HG02798 (cell line): ENCODE measurements around the gene RBM5.

Experiments used
- ATAC-seq: cut with Tn5 transposase; IDR thresholded peaks from one replicate; pipeline ENCODE4 v1.9.1; 2021; ENCODE audit warnings: mild to moderate bottlenecking; ENCODE audit not compliant: unreplicated experiment, poor library complexity

Gene RBM5

GRCh38 chr3:50157827-50158529 is 69.3 kb downstream of the RBM5 start:
- ATAC-seq, result no peak

- ATAC-seq, result no peak
Observed at GRCh38 chr3:50158530-50159146, 69.9 kb downstream of the RBM5 start.

GRCh38 chr3:50160561-50160983 is 71.9 kb downstream of the RBM5 start:
- no peak for ATAC-seq

DNA sequence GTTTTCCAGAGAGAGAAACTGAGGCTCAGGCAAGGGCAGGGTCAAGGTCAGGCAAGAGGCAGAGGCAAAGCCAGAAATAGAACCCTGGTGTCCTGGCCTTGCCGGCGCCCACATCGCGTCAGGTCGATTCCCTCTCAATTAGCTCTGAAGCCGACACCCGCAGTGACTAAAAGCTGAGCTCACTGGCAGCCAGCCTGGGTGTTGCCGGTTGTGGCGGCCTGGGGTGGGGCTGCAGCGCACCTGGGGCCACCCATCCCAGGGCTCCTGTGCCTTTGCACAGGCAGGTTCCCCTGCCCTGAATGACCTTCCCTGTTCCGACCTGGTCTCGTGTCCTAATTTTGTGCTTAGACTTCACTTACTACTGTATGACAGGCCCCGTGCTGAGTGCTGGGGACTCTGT is 72.6 kb downstream of the RBM5 start:
- ATAC-seq, result no peak

DNA sequence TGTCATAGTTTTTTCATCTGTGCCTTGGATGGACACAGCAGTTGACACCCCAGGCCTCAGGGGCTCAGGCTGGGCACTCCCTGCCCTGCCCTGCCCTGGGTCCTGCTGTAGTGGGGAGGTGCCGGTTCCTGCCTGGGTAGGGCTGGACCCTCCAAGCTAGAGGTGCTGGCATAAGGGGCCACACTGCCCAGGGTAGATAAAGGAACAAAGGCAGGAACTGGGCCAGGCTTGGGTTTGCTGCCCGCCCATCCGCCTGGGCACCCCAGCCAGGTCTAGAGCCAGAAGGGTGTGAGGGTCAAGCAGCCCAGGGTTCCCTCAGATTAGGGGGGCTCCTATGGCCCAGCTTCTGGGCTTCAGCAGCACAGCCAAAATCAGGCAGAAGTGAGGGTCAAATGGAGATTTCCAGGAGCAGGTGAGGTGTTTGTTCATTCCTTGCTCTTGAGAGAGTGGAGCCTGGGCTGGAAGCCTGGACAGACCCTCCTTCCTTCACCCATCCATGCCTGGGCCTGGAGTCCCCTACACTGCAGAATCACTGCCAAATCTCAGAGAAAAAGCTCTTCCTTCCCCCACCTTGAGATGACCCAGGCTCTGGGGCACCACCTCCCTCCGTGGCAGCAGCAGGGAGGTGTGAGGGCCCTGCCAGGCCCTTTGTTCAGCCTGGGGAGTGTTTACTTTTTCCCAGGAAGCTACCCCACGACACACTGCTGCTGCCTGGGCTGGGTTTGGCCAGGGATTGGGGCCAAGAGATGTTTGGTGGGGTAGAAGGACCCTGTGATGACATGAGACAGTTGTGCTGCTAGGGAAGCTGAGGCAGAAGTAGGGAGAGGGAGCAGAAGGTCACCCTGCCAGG is 73.5 kb downstream of the RBM5 start:
- ATAC-seq, result no peak

- ATAC-seq, result no peak
Observed at GRCh38 chr3:50163572-50164455, 75.1 kb downstream of the RBM5 start.

GRCh38 chr3:50164481-50164880 is 75.8 kb downstream of the RBM5 start:
- no peak for ATAC-seq

- no peak for ATAC-seq
Observed at GRCh38 chr3:50164984-50165909, 76.5 kb downstream of the RBM5 start.

- ATAC-seq, result no peak
Observed at GRCh38 chr3:50165910-50166538, 77.3 kb downstream of the RBM5 start.

DNA sequence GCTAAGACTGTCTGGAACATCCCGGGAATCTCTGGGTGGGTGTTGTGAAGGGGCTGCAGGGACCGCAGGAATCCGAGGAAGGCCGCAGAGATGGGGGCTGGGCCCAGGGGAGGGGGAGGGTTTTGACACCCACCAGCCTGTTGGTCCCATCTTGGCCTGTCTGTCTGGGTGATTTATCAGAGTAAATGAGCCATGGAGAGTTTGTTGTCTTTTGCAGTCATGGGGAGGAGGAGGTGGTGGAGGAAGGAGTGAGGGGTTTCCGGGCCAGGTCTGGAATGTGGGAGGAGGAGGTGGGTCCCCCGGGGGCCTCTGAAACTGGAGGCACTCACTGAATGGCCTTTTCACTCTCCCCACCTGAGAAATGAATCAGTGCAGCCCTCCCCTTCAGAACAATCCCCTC is 77.9 kb downstream of the RBM5 start:
- ATAC-seq, result no peak

DNA sequence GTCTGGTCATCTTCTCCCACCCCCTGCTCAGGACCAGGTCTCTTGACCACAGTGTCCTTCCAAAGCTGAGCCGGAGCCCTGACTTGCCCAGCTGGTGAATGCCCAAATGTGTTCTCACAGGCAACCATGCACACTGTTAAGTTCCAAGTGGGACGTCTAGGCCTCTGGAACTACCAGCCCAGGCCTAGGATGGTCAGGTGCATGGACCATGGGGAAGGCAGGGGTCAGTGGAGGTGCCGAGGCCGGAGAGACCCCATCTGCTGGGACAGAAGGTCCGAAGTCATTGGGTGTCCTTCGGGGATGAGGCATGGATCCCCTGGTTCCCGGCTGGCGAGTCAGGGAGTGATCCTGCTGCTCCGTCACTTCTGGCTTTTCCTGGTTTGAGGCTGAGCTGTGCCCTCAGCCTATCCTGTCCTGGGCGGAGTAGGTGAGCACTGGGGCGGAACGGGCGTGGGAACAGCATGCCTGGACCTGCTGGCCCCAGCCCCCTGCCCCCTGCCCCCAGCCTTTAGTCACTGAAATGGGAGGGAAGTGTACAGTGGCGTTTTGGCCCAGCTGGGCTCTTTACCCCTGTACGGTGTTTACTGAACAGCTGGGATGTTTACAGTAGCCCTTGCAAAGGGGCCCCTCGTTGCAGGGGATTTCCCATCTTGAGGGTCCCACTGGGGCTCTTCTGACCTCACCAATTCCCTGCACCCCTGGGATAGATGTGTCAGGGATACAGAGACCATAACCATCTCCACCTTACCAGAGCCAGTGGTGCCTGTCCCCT is 78.5 kb downstream of the RBM5 start:
- ATAC-seq, result no peak

- ATAC-seq, result no peak
Observed at GRCh38 chr3:50167841-50168209, 79.1 kb downstream of the RBM5 start.

DNA sequence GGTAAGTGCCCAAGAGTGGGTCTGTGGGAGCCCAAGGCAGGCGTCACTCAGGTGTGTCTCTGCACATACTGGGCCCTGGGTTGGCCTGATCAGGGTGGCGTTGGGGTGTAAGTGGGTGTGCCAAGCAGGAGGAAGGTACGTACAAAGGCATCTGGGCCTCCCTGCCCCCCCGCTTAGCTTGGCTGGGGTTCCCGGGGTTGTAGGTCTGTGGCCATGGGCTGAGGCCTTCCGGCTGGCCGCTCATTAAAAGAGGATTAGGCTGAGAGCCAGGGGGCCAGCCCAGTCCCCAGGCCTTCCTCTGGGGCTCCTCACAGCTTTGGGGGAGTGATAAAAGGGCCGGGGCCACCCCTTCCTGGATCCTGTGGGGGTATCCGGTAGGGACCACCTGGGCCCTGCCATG is 79.7 kb downstream of the RBM5 start:
- ATAC-seq, result no peak
